Activated naive CD4-positive, alpha-beta T cell treated with anti-CD3 and anti-CD28 coated beads, Interleukin-2, amount 10 ng/mL, durations not matched to agents 7 days and 5 days (primary cell): Measurements from ENCODE around the gene DLG5.

ENCODE experiments used
- CTCF ChIA-PET: fragments of 350-600 bp; sonication (Branson Sonifier 250); formaldehyde crosslinking; loops from one replicate; lab custom pipeline; 2021; ENCODE audit warnings: antibody characterized with exemption; lab: Charles Lee
- DNase-seq: peaks from one replicate; pipeline ENCODE4 v3.0.0-alpha.2; 2020
- H3K27ac Mint-ChIP-seq: one replicate; pipeline ENCODE4 v1.8.0; 2021; ENCODE audit warnings: mild to moderate bottlenecking, moderate library complexity, mixed read lengths
- H3K27me3 Mint-ChIP-seq: one replicate; pipeline ENCODE4 v1.8.0; 2021; ENCODE audit warnings: mild to moderate bottlenecking, mixed read lengths
- H3K36me3 Mint-ChIP-seq: one replicate; pipeline ENCODE4 v1.8.0; 2021; ENCODE audit warnings: mixed read lengths
- H3K4me1 Mint-ChIP-seq: one replicate; pipeline ENCODE4 v1.8.0; 2021; ENCODE audit warnings: mixed read lengths
- H3K4me3 Mint-ChIP-seq: one replicate; pipeline ENCODE4 v1.8.0; 2021; ENCODE audit warnings: mild to moderate bottlenecking, moderate library complexity, mixed read lengths
- H3K9me3 Mint-ChIP-seq: one replicate; pipeline ENCODE4 v1.8.0; 2021; ENCODE audit warnings: mixed read lengths

DLG5 gene

GRCh38 chr10:77849039-77849664 is 77.4 kb downstream of the DLG5 start:
- H3K9me3 Mint-ChIP-seq: no peaks in the 10 kb centered on the region
- H3K4me3 Mint-ChIP-seq: no peak overlapping the region
- peaks cover 3% of the 10 kb centered on the region for H3K27me3 Mint-ChIP-seq
- H3K27ac Mint-ChIP-seq: no peak overlapping the region
- H3K36me3 Mint-ChIP-seq: no peaks in the 10 kb centered on the region
- DNase-seq: no peak
- CTCF ChIA-PET: no interaction called here
- H3K4me1 Mint-ChIP-seq: no peaks in the 10 kb centered on the region

GRCh38 chr10:77846718-77847311 is 79.7 kb downstream of the DLG5 start:
- H3K4me3 Mint-ChIP-seq: no peak overlapping the region

GRCh38 chr10:77845451-77845850 is 81.1 kb downstream of the DLG5 start:
- no peaks in the 10 kb centered on the region for H3K36me3 Mint-ChIP-seq
- no peaks in the 10 kb centered on the region for H3K4me1 Mint-ChIP-seq
- no peak overlapping the region for H3K27ac Mint-ChIP-seq
- no peaks in the 10 kb centered on the region for H3K9me3 Mint-ChIP-seq
- no peak overlapping the region for H3K4me3 Mint-ChIP-seq
- no peak for DNase-seq
- CTCF ChIA-PET: no interaction called here
- H3K27me3 Mint-ChIP-seq: peaks cover 3% of the 10 kb centered on the region

More at GRCh38 chr10:77846718-77847311, 79.7 kb downstream of the DLG5 start:
- DNase-seq: peak; percentile 73
- Mint-ChIP-seq H3K36me3 (no peaks in the 10 kb centered on the region), H3K27ac (no peak overlapping the region), H3K27me3 (peaks cover 3% of the 10 kb centered on the region), H3K9me3 (no peaks in the 10 kb centered on the region), H3K4me1 (no peaks in the 10 kb centered on the region)
- CTCF ChIA-PET: interaction anchor here (0.6 to 1.8 kb wide), 10 partner anchors 9 to 202 kb away, joined by 3 to 7 read pairs (median 4); no protein-coding TSS in a partner anchor

GRCh38 chr10:77844713-77845445 is 81.7 kb downstream of the DLG5 start:
- no peak overlapping the region for H3K4me3 Mint-ChIP-seq
- no peak overlapping the region for H3K27ac Mint-ChIP-seq
- no peaks in the 10 kb centered on the region for H3K36me3 Mint-ChIP-seq
- no peak for DNase-seq
- CTCF ChIA-PET: no interaction called here
- peaks cover 3% of the 10 kb centered on the region for H3K27me3 Mint-ChIP-seq
- no peaks in the 10 kb centered on the region for H3K9me3 Mint-ChIP-seq
- H3K4me1 Mint-ChIP-seq: no peaks in the 10 kb centered on the region

- Mint-ChIP-seq H3K4me3 (no peak overlapping the region), H3K27ac (no peak overlapping the region), H3K4me1 (no peaks in the 10 kb centered on the region), H3K27me3 (peaks cover 3% of the 10 kb centered on the region), H3K9me3 (no peaks in the 10 kb centered on the region), H3K36me3 (no peaks in the 10 kb centered on the region)
- CTCF ChIA-PET: no interaction called here
- no peak for DNase-seq
These were observed 82.4 kb downstream of the DLG5 start for GRCh38 chr10:77844177-77844576.

- Mint-ChIP-seq H3K27ac (no peak overlapping the region), H3K36me3 (no peaks in the 10 kb centered on the region), H3K4me3 (no peak overlapping the region), H3K9me3 (no peaks in the 10 kb centered on the region), H3K27me3 (peaks cover 3% of the 10 kb centered on the region), H3K4me1 (no peaks in the 10 kb centered on the region)
- CTCF ChIA-PET: no interaction called here
- DNase-seq: no peak
These were observed 83.3 kb downstream of the DLG5 start for GRCh38 chr10:77843264-77843663.

GRCh38 chr10:77842652-77843212 is 83.8 kb downstream of the DLG5 start:
- Mint-ChIP-seq H3K27ac (no peak overlapping the region), H3K4me1 (peaks cover under 1% of the 10 kb centered on the region), H3K9me3 (no peaks in the 10 kb centered on the region), H3K27me3 (peaks cover 3% of the 10 kb centered on the region), H3K4me3 (no peak overlapping the region), H3K36me3 (no peaks in the 10 kb centered on the region)
- DNase-seq: no peak
- CTCF ChIA-PET: interaction anchor here (8.7 kb wide), 1 partner anchor 127 kb away, joined by 101 read pairs; no protein-coding TSS in a partner anchor

- H3K27ac Mint-ChIP-seq: no peak overlapping the region
- no peak for DNase-seq
These were observed 84.7 kb downstream of the DLG5 start for GRCh38 chr10:77841711-77842375.

GRCh38 chr10:77840636-77841035 is 85.9 kb downstream of the DLG5 start:
- Mint-ChIP-seq H3K27me3 (no peaks in the 10 kb centered on the region), H3K4me1 (peaks cover 14% of the 10 kb centered on the region), H3K27ac (no peak overlapping the region), H3K4me3 (no peak overlapping the region), H3K9me3 (no peaks in the 10 kb centered on the region), H3K36me3 (no peaks in the 10 kb centered on the region)
- no peak for DNase-seq
- CTCF ChIA-PET: interaction anchor here (0.9 to 8.7 kb wide), 2 partner anchors 11 to 125 kb away, joined by 3 to 101 read pairs; no protein-coding TSS in a partner anchor

More at GRCh38 chr10:77841711-77842375, 84.7 kb downstream of the DLG5 start:
- no peaks in the 10 kb centered on the region for H3K36me3 Mint-ChIP-seq
- peaks cover 3% of the 10 kb centered on the region for H3K27me3 Mint-ChIP-seq
- CTCF ChIA-PET: interaction anchor here (8.7 kb wide), 1 partner anchor 126 kb away, joined by 101 read pairs; no protein-coding TSS in a partner anchor
- H3K4me1 Mint-ChIP-seq: peaks cover 6% of the 10 kb centered on the region
- H3K9me3 Mint-ChIP-seq: no peaks in the 10 kb centered on the region
- H3K4me3 Mint-ChIP-seq: no peak overlapping the region

- DNase-seq: no peak
- no peaks in the 10 kb centered on the region for H3K36me3 Mint-ChIP-seq
- H3K27me3 Mint-ChIP-seq: no peaks in the 10 kb centered on the region
- no peaks in the 10 kb centered on the region for H3K9me3 Mint-ChIP-seq
- CTCF ChIA-PET: interaction anchor here (0.9 to 8.7 kb wide), 4 partner anchors 9 to 123 kb away, joined by 3 to 101 read pairs (median 4); no protein-coding TSS in a partner anchor
- H3K27ac Mint-ChIP-seq: peak overlapping the region; percentile 83
- peaks cover 18% of the 10 kb centered on the region for H3K4me1 Mint-ChIP-seq
- H3K4me3 Mint-ChIP-seq: no peak overlapping the region
These were observed 88.5 kb downstream of the DLG5 start for GRCh38 chr10:77837925-77838595.

GRCh38 chr10:77837248-77837924 is 89.2 kb downstream of the DLG5 start:
- CTCF ChIA-PET: interaction anchor here (0.7 to 8.7 kb wide), 6 partner anchors 10 to 662 kb away, joined by 3 to 101 read pairs (median 4); no protein-coding TSS in a partner anchor
- H3K4me3 Mint-ChIP-seq: no peak overlapping the region
- H3K9me3 Mint-ChIP-seq: no peaks in the 10 kb centered on the region
- H3K36me3 Mint-ChIP-seq: no peaks in the 10 kb centered on the region
- H3K27me3 Mint-ChIP-seq: no peaks in the 10 kb centered on the region
- peaks cover 18% of the 10 kb centered on the region for H3K4me1 Mint-ChIP-seq
- peak; percentile 77 for DNase-seq
- H3K27ac Mint-ChIP-seq: peak overlapping the region; percentile 83

- Mint-ChIP-seq H3K27me3 (no peaks in the 10 kb centered on the region), H3K4me3 (peak overlapping the region; percentile 35), H3K4me1 (peaks cover 20% of the 10 kb centered on the region), H3K36me3 (no peaks in the 10 kb centered on the region), H3K27ac (peak overlapping the region; percentile 94), H3K9me3 (no peaks in the 10 kb centered on the region)
- CTCF ChIA-PET: interaction anchor here (0.7 to 8.7 kb wide), 3 partner anchors 11 to 200 kb away, joined by 4 to 101 read pairs (median 6); no protein-coding TSS in a partner anchor
- DNase-seq: peak; percentile 83
These were observed 90.2 kb downstream of the DLG5 start for GRCh38 chr10:77836299-77836820.
